ENCODE data around the gene GDNF. TPM values are rescaled to one million over a fixed set of nuclear protein-coding genes. Genes with fewer than 3 reads are reported as not detected.

GDNF gene
- total RNA-seq, 2 donors from 2014 or later: 0.58 to 2.4 TPM

DNA sequence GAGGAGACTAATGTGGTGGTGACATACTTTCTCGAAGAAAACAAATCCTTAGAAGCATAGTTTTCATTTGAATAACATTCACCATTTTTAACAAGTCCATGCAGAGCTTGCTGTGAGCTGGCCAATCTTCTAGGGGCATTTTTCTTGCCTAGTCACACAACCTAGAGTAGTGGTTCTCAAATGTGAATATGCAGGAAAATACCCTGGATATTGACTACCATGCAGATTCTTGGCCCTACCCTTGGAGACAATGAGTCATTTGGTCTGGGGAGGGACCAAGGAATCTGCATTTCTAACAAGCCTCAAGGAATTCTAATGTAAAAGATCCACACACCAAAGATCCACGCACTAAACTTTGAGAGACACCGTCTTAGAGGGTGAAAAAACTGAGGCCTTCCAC lies 23.5 kb downstream of the GDNF start:
- H3K9me3 Mint-ChIP-seq: no peaks in the 10 kb centered on the region
- no peak overlapping the region for H3K4me3 Mint-ChIP-seq
- 76% methylated on average over 3 of the region's 3 CpGs; no CpG with 5 or more reads in 1 of the 2 experiments for WGBS, 2 experiments (ENCODE audit: insufficient coverage in 1 of 2, insufficient read length in 1 of 2)
- Histone ChIP-seq H3K9me3 (ENCODE audit: control insufficient read depth, low read length) (no peaks in the 10 kb centered on the region), H3K27ac (ENCODE audit: low read depth, low read length) (no peak overlapping the region), H3K9ac (ENCODE audit: extremely low read depth, low read length, poor library complexity, severe bottlenecking) (no peak overlapping the region), H3K27me3 (ENCODE audit: control insufficient read depth, insufficient read depth, low read length, poor library complexity, severe bottlenecking) (no peaks in the 10 kb centered on the region), H3K4me3 (ENCODE audit: low read length) (no peak overlapping the region), H3K36me3 (ENCODE audit: control insufficient read depth, insufficient read depth, low read length) (no peaks in the 10 kb centered on the region), H3K4me1 (ENCODE audit: control insufficient read depth, insufficient read depth, low read length) (no peaks in the 10 kb centered on the region)
- H3K27me3 Mint-ChIP-seq (ENCODE audit: insufficient read depth): no peaks in the 10 kb centered on the region
- TF ChIP-seq, protein P1, sequence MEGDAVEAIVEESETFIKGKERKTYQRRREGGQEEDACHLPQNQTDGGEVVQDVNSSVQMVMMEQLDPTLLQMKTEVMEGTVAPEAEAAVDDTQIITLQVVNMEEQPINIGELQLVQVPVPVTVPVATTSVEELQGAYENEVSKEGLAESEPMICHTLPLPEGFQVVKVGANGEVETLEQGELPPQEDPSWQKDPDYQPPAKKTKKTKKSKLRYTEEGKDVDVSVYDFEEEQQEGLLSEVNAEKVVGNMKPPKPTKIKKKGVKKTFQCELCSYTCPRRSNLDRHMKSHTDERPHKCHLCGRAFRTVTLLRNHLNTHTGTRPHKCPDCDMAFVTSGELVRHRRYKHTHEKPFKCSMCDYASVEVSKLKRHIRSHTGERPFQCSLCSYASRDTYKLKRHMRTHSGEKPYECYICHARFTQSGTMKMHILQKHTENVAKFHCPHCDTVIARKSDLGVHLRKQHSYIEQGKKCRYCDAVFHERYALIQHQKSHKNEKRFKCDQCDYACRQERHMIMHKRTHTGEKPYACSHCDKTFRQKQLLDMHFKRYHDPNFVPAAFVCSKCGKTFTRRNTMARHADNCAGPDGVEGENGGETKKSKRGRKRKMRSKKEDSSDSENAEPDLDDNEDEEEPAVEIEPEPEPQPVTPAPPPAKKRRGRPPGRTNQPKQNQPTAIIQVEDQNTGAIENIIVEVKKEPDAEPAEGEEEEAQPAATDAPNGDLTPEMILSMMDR (conservative IDR thresholded peaks at IDR 0.05): no peak
- no peak for DNase-seq
- H3K27ac Mint-ChIP-seq: no peak overlapping the region
- peaks cover 3% of the 10 kb centered on the region for H3K4me1 Mint-ChIP-seq
- peaks cover 12% of the 10 kb centered on the region for H3K36me3 Mint-ChIP-seq (ENCODE audit: low read depth)

DNA sequence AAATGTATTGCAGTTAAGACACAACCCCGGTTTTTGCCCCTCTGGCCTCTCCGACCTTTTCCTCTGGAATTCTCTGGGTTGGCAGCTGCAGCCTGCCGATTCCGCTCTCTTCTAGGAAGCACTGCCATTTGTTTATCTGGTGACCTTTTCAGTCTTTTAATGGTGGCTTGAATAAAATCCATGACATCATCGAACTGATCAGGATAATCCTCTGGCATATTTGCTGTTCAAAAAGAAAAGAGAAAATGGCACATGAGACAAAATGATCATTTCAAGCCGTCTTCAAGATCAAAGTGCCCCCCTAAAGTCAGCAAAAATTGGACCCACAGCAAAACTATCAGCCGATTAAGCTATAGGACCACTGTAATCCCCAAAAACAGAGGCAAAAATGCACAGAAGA lies 23.9 kb downstream of the GDNF start:
- H3K9me3 ChIP-seq (ENCODE audit: control insufficient read depth, low read length): no peaks in the 10 kb centered on the region
- H3K4me1 ChIP-seq (ENCODE audit: control insufficient read depth, insufficient read depth, low read length): no peaks in the 10 kb centered on the region
- no peak for DNase-seq
- WGBS, 2 experiments (ENCODE audit: insufficient coverage in 1 of 2, insufficient read length in 1 of 2): 92 to 96% methylated on average over 5 to 7 of the region's 7 CpGs
- H3K27me3 ChIP-seq (ENCODE audit: control insufficient read depth, insufficient read depth, low read length, poor library complexity, severe bottlenecking): no peaks in the 10 kb centered on the region
- peaks cover 3% of the 10 kb centered on the region for H3K4me1 Mint-ChIP-seq
- no peak overlapping the region for H3K27ac Mint-ChIP-seq
- no peaks in the 10 kb centered on the region for H3K36me3 ChIP-seq (ENCODE audit: control insufficient read depth, insufficient read depth, low read length)
- no peak overlapping the region for H3K27ac ChIP-seq (ENCODE audit: low read depth, low read length)
- H3K27me3 Mint-ChIP-seq (ENCODE audit: insufficient read depth): no peaks in the 10 kb centered on the region
- no peaks in the 10 kb centered on the region for H3K9me3 Mint-ChIP-seq
- H3K36me3 Mint-ChIP-seq (ENCODE audit: low read depth): peaks cover 12% of the 10 kb centered on the region
- H3K4me3 ChIP-seq (ENCODE audit: low read length): no peak overlapping the region
- H3K9ac ChIP-seq (ENCODE audit: extremely low read depth, low read length, poor library complexity, severe bottlenecking): no peak overlapping the region
- TF ChIP-seq, protein P1 (conservative IDR thresholded peaks at IDR 0.05): no peak
- no peak overlapping the region for H3K4me3 Mint-ChIP-seq

DNA sequence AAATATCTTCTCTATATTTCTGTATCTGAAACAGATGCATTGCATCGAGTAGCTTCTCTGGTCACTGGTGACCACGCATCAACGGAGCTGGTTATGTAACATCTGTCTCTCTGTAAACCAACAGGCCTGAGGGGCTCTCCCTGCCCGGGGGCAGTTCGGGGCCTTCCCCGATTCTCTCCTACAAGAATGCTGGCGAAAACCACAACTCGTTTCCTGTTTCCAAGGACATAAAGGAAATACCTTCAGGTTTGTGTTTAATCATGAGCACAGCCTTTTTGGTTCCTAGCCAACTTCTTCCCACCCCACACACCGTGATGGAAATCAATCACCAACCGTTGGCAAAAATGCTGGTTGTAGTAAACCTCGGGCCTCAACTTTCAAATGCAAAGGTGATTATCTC lies 25.1 kb downstream of the GDNF start:
- TF ChIP-seq, protein P1 (conservative IDR thresholded peaks at IDR 0.05): no peak
- DNase-seq: no peak
- no peak overlapping the region for H3K27ac Mint-ChIP-seq
- no peaks in the 10 kb centered on the region for H3K4me1 ChIP-seq (ENCODE audit: control insufficient read depth, insufficient read depth, low read length)
- H3K27me3 ChIP-seq (ENCODE audit: control insufficient read depth, insufficient read depth, low read length, poor library complexity, severe bottlenecking): no peaks in the 10 kb centered on the region
- 93 to 96% methylated on average over 10 to 11 of the region's 11 CpGs for WGBS, 2 experiments (ENCODE audit: insufficient coverage in 1 of 2, insufficient read length in 1 of 2)
- no peak overlapping the region for H3K4me3 Mint-ChIP-seq
- no peaks in the 10 kb centered on the region for H3K9me3 Mint-ChIP-seq
- peaks cover 12% of the 10 kb centered on the region for H3K36me3 Mint-ChIP-seq (ENCODE audit: low read depth)
- H3K27ac ChIP-seq (ENCODE audit: low read depth, low read length): no peak overlapping the region
- H3K4me3 ChIP-seq (ENCODE audit: low read length): no peak overlapping the region
- H3K9me3 ChIP-seq (ENCODE audit: control insufficient read depth, low read length): no peaks in the 10 kb centered on the region
- H3K4me1 Mint-ChIP-seq: peaks cover 6% of the 10 kb centered on the region
- no peak overlapping the region for H3K9ac ChIP-seq (ENCODE audit: extremely low read depth, low read length, poor library complexity, severe bottlenecking)
- no peaks in the 10 kb centered on the region for H3K36me3 ChIP-seq (ENCODE audit: control insufficient read depth, insufficient read depth, low read length)
- H3K27me3 Mint-ChIP-seq (ENCODE audit: insufficient read depth): no peaks in the 10 kb centered on the region
